HG03442 (cell line): ENCODE results near the gene BMPR1B.
"Not testable (repeated sequence)": the region's sequence is repeated elsewhere in the genome, so short reads cannot be mapped to it uniquely, and the experiment has no call there.

Experiments
- ATAC-seq: cut with Tn5 transposase; IDR thresholded peaks from one replicate; pipeline ENCODE4 v1.9.1; 2021; ENCODE audit warnings: mild to moderate bottlenecking, moderate library complexity; ENCODE audit not compliant: unreplicated experiment

The BMPR1B gene

GRCh38 chr4:95120456-95120855 lies 362.7 kb downstream of the BMPR1B start:
- ATAC-seq = no peak

- ATAC-seq = no peak
These were observed 364.2 kb downstream of the BMPR1B start for GRCh38 chr4:95122001-95122400.

- ATAC-seq = no peak
These were observed 367.2 kb downstream of the BMPR1B start for GRCh38 chr4:95124906-95125504.

- no peak for ATAC-seq
These were observed 371.3 kb downstream of the BMPR1B start for GRCh38 chr4:95129031-95129430.

GRCh38 chr4:95129821-95130311 lies 372.1 kb downstream of the BMPR1B start:
- ATAC-seq = no peak

- not testable (repeated sequence) for ATAC-seq
These were observed 376.3 kb downstream of the BMPR1B start for GRCh38 chr4:95134016-95134415.

- ATAC-seq = not testable (repeated sequence)
These were observed 381.7 kb downstream of the BMPR1B start for GRCh38 chr4:95139424-95139823.

- no peak for ATAC-seq
These were observed 383.6 kb downstream of the BMPR1B start for GRCh38 chr4:95141361-95141760.

GRCh38 chr4:95142932-95143331 lies 385.2 kb downstream of the BMPR1B start:
- ATAC-seq = no peak

GRCh38 chr4:95151255-95151654 lies 393.5 kb downstream of the BMPR1B start:
- ATAC-seq = no peak

- ATAC-seq = no peak
These were observed 395.4 kb downstream of the BMPR1B start for GRCh38 chr4:95153182-95153581.

- ATAC-seq = peak; percentile 64
These were observed 398.1 kb downstream of the BMPR1B start for GRCh38 chr4:95155759-95156451.

GRCh38 chr4:95156452-95156765 lies 398.7 kb downstream of the BMPR1B start:
- no peak for ATAC-seq

GRCh38 chr4:95157596-95157995 lies 399.8 kb downstream of the BMPR1B start:
- no peak for ATAC-seq

GRCh38 chr4:95158045-95158444 lies 400.3 kb downstream of the BMPR1B start:
- no peak for ATAC-seq

- ATAC-seq = no peak
These were observed 400.9 kb downstream of the BMPR1B start for GRCh38 chr4:95158626-95159025.

GRCh38 chr4:95159384-95159783 lies 401.6 kb downstream of the BMPR1B start:
- ATAC-seq = no peak

- ATAC-seq = no peak
These were observed 404.2 kb downstream of the BMPR1B start for GRCh38 chr4:95161781-95162469.

- no peak for ATAC-seq
These were observed 405.1 kb downstream of the BMPR1B start for GRCh38 chr4:95162867-95163266.

- ATAC-seq = peak; percentile 81
These were observed 408.3 kb downstream of the BMPR1B start for GRCh38 chr4:95165926-95166524.

- no peak for ATAC-seq
These were observed 410.1 kb downstream of the BMPR1B start for GRCh38 chr4:95167805-95168204.

- ATAC-seq = no peak
These were observed 412.4 kb downstream of the BMPR1B start for GRCh38 chr4:95170176-95170575.
